SK-N-SH treated with all-trans-retinoic acid at 6 μM for 48 hours (cell line): ENCODE data around the gene AHCYL2.

Source experiments
- ATAC-seq: fragments of 200-7000 bp; cut with Tn5 transposase; 3 replicates; pipeline ENCODE4 v1.9.1; 2020; ENCODE audit warnings: mild to moderate bottlenecking, moderate library complexity
- ARNTL ChIP-seq: fragments of 450-650 bp; formaldehyde crosslinking; IDR thresholded peaks from 2 replicates; pipeline ENCODE4 v1.5.0; 2020; ENCODE audit warnings: low read depth, mild to moderate bottlenecking, moderate library complexity, borderline replicate concordance
- BACH2 ChIP-seq: fragments of 250-450 bp; sonication (Bioruptor Pico); IDR thresholded peaks from 2 replicates; pipeline ENCODE4 v1.9.0; 2021; ENCODE audit warnings: mild to moderate bottlenecking, borderline replicate concordance
- CSDC2 ChIP-seq: fragments of 250-450 bp; sonication (Bioruptor Pico); IDR thresholded peaks from 2 replicates; pipeline ENCODE4 v1.5.0; 2020; ENCODE audit warnings: mild to moderate bottlenecking, moderate library complexity
- CSRNP3 ChIP-seq: fragments of 250-450 bp; sonication (Bioruptor Pico); IDR thresholded peaks from 2 replicates; pipeline ENCODE4 v1.5.1; 2021; ENCODE audit warnings: mild to moderate bottlenecking, moderate library complexity
- ESRRG ChIP-seq: fragments of 250-450 bp; sonication (Bioruptor Pico); IDR thresholded peaks from 2 replicates; pipeline ENCODE4 v1.6.1; 2021; ENCODE audit warnings: mild to moderate bottlenecking
- GLIS3 ChIP-seq: fragments of 250-450 bp; sonication (Bioruptor Pico); IDR thresholded peaks from 2 replicates; pipeline ENCODE4 v1.5.0; 2020; ENCODE audit warnings: mild to moderate bottlenecking, moderate library complexity
- ISL1 ChIP-seq: fragments of 250-450 bp; sonication (Bioruptor Pico); IDR thresholded peaks from 2 replicates; pipeline ENCODE4 v2.1.2; 2022; ENCODE audit warnings: mild to moderate bottlenecking, moderate library complexity
- OSR1 ChIP-seq: fragments of 250-450 bp; sonication (Bioruptor Pico); IDR thresholded peaks from 2 replicates; pipeline ENCODE4 v1.8.0; 2022; ENCODE audit warnings: moderate library complexity, mild to moderate bottlenecking, inconsistent platforms
- POU6F1 ChIP-seq: fragments of 250-450 bp; sonication (Bioruptor Pico); IDR thresholded peaks from 2 replicates; pipeline ENCODE4 v1.8.0; 2021; ENCODE audit warnings: low read depth, mild to moderate bottlenecking, moderate library complexity, borderline replicate concordance
- PPARA ChIP-seq: fragments of 250-450 bp; sonication (Bioruptor Pico); IDR thresholded peaks from 2 replicates; pipeline ENCODE4 v1.5.0; 2020; ENCODE audit warnings: mild to moderate bottlenecking, borderline replicate concordance
- RARB ChIP-seq: fragments of 250-450 bp; sonication (Bioruptor Pico); IDR thresholded peaks from 2 replicates; pipeline ENCODE4 v1.8.0; 2021; ENCODE audit warnings: mild to moderate bottlenecking, moderate library complexity
- SNAI2 ChIP-seq: fragments of 250-450 bp; sonication (Bioruptor Pico); IDR thresholded peaks from 2 replicates; pipeline ENCODE4 v1.5.0; 2020; ENCODE audit warnings: mild to moderate bottlenecking, moderate library complexity
- TCF4 ChIP-seq: fragments of 250-450 bp; sonication (Bioruptor Pico); IDR thresholded peaks from 2 replicates; pipeline ENCODE4 v1.8.0; 2021; ENCODE audit warnings: mild to moderate bottlenecking, moderate library complexity, borderline replicate concordance
- TOX ChIP-seq: fragments of 250-450 bp; sonication (Bioruptor Pico); IDR thresholded peaks from 2 replicates; pipeline ENCODE4 v1.8.0; 2021; ENCODE audit warnings: mild to moderate bottlenecking, moderate library complexity, borderline replicate concordance
- TSHZ2 ChIP-seq: fragments of 250-450 bp; sonication (Bioruptor Pico); IDR thresholded peaks from 2 replicates; pipeline ENCODE4 v1.5.0; 2020; ENCODE audit warnings: mild to moderate bottlenecking, moderate library complexity
- ZC3H10 ChIP-seq: fragments of 250-450 bp; sonication (Bioruptor Pico); IDR thresholded peaks from 2 replicates; pipeline ENCODE4 v1.5.1; 2021; ENCODE audit warnings: mild to moderate bottlenecking, moderate library complexity
- ZFP3 ChIP-seq: fragments of 250-450 bp; sonication (Bioruptor Pico); IDR thresholded peaks from 2 replicates; pipeline ENCODE4 v1.5.0; 2020; ENCODE audit warnings: mild to moderate bottlenecking, moderate library complexity
- ZFP30 ChIP-seq: fragments of 450-650 bp; formaldehyde crosslinking; IDR thresholded peaks from 2 replicates; pipeline ENCODE4 v1.5.0; 2022; ENCODE audit warnings: mild to moderate bottlenecking, moderate library complexity
- ZNF565 ChIP-seq: fragments of 450-650 bp; formaldehyde crosslinking; conservative IDR thresholded peaks from 2 replicates; pipeline ENCODE4 v1.5.0; 2020; ENCODE audit warnings: low read depth, mild to moderate bottlenecking, moderate library complexity
- ZNF70 ChIP-seq: fragments of 450-650 bp; formaldehyde crosslinking; IDR thresholded peaks from 2 replicates; pipeline ENCODE4 v1.5.0; 2020; ENCODE audit warnings: mild to moderate bottlenecking, moderate library complexity
- ZNF8 ChIP-seq: fragments of 450-650 bp; formaldehyde crosslinking; IDR thresholded peaks from 2 replicates; pipeline ENCODE4 v1.5.0; 2020; ENCODE audit warnings: mild to moderate bottlenecking, moderate library complexity
- TF ChIP-seq, protein P1 (sequence below): fragments of 250-450 bp; sonication (Bioruptor Pico); IDR thresholded peaks from 2 replicates; pipeline ENCODE4 v1.8.0; 2020; ENCODE audit warnings: mild to moderate bottlenecking, moderate library complexity, borderline replicate concordance

AHCYL2 gene

DNA sequence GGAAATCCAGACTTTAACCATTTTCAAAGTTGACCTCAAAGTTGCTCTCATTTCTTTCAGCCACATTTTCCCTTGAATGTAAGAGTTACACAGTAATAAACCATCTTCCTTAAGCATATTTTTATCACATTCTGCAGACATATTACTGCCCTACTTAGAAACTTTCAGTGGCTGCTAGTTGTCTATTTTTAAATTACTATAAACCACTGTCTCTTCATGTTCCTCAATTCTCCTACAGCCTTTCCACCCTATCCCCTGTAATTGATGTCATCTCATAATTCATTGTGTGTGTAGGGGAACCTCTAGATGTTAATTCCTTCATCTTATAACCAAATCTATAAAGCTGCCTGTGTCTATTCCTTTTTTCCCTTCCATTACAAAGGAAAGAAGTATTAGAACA is 131.3 kb downstream of the AHCYL2 start:
- TF ChIP-seq GLIS3 (CRISPR knock-in tag) (no peak), ARNTL (CRISPR knock-in tag) (no peak), TSHZ2 (CRISPR knock-in tag) (no peak), ZFP30 (no peak), ZFP3 (CRISPR knock-in tag) (no peak), ISL1 (CRISPR knock-in tag) (no peak), BACH2 (CRISPR knock-in tag) (no peak), OSR1 (CRISPR knock-in tag) (no peak), CSDC2 (CRISPR knock-in tag) (no peak), SNAI2 (no peak), POU6F1 (CRISPR knock-in tag) (no peak), ZC3H10 (CRISPR knock-in tag) (no peak), CSRNP3 (no peak), ZNF70 (CRISPR knock-in tag) (no peak)
- TF ChIP-seq, protein P1, sequence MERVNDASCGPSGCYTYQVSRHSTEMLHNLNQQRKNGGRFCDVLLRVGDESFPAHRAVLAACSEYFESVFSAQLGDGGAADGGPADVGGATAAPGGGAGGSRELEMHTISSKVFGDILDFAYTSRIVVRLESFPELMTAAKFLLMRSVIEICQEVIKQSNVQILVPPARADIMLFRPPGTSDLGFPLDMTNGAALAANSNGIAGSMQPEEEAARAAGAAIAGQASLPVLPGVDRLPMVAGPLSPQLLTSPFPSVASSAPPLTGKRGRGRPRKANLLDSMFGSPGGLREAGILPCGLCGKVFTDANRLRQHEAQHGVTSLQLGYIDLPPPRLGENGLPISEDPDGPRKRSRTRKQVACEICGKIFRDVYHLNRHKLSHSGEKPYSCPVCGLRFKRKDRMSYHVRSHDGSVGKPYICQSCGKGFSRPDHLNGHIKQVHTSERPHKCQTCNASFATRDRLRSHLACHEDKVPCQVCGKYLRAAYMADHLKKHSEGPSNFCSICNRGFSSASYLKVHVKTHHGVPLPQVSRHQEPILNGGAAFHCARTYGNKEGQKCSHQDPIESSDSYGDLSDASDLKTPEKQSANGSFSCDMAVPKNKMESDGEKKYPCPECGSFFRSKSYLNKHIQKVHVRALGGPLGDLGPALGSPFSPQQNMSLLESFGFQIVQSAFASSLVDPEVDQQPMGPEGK = no peak
- no peak for ATAC-seq

DNA sequence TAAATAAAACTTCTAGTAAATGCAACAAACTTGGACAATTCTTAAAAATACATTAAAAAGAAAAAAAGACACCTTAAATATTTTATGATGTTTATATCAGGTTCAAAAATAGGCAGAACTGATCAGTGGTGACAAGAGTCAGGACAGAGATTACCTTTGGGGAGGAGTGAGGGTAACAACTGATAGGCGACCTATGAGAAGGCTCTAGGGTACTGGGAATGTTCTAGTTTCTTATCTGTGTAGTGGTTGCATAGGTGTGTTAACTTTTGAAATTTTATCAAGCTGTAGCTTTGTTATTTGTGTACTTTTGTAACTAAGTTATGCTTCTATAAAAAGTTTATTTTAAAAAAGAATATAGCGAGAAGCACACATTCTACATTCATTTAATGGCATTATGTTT is 134.3 kb downstream of the AHCYL2 start:
- no peak for ATAC-seq
- TF ChIP-seq TOX (no peak), BACH2 (CRISPR knock-in tag) (no peak), GLIS3 (CRISPR knock-in tag) (no peak), OSR1 (CRISPR knock-in tag) (no peak), ZFP30 (no peak), CSDC2 (CRISPR knock-in tag) (no peak), ZNF70 (CRISPR knock-in tag) (no peak), ZC3H10 (CRISPR knock-in tag) (no peak), SNAI2 (no peak), RARB (CRISPR knock-in tag) (no peak), POU6F1 (CRISPR knock-in tag) (no peak), TCF4 (CRISPR knock-in tag) (no peak), PPARA (no peak), ISL1 (CRISPR knock-in tag) (no peak)

DNA sequence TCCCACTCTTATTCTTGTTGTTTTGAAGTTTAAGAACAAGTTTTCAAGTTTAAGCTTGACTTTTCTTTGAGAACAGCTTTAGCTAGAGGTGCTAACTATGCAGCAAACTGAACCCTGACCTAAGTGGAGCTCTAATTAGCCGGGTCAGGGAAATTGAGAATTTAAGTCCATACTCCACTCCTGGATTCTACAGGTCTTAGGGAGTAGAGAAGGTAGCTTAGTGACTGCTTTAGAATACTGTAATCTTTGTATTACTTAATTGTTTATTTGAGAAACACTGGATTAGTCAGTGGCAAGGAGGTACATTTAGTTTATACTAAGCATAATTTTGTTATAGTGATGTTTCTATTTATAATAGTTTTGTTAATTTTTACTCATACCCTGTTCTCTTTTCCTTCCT is 134.8 kb downstream of the AHCYL2 start:
- ATAC-seq = no peak
- TF ChIP-seq ZNF565 (CRISPR knock-in tag) (no peak), ZNF8 (CRISPR knock-in tag) (no peak), ARNTL (CRISPR knock-in tag) (no peak), TOX (no peak), POU6F1 (CRISPR knock-in tag) (no peak), ZFP30 (no peak), ESRRG (no peak), ZC3H10 (CRISPR knock-in tag) (no peak), BACH2 (CRISPR knock-in tag) (no peak), OSR1 (CRISPR knock-in tag) (no peak), CSDC2 (CRISPR knock-in tag) (no peak), RARB (CRISPR knock-in tag) (no peak)
- TF ChIP-seq, protein P1 = no peak
